Stimulated activated CD4-positive, alpha-beta T cell treated with anti-CD3 and anti-CD28 coated beads, Interleukin-4, amount 100 ng/mL, for 48 hours (primary cell): Measurements from ENCODE around the gene CYCS.
"Not testable (repeated sequence)": the region's sequence is repeated elsewhere in the genome, so short reads cannot be mapped to it uniquely, and the experiment has no call there.

Source experiments
- DNase-seq, 2 donors: peaks; one replicate each; pipeline ENCODE4 v3.0.0-alpha.2; 2020; ENCODE audit warnings: low read depth in 2 of 2

CYCS gene

GRCh38 chr7:25125137-25125946 lies at the start of gene CYCS:
Gene CYCS (minus strand): TSS chr7:25125260. CDS start chr7:25124119, 1,141 bp downstream.
- DNase-seq, result peak; percentile 98 to 99

- no peak for DNase-seq
Measured at GRCh38 chr7:25173184-25173583, 48.1 kb upstream of the CYCS start.

DNA sequence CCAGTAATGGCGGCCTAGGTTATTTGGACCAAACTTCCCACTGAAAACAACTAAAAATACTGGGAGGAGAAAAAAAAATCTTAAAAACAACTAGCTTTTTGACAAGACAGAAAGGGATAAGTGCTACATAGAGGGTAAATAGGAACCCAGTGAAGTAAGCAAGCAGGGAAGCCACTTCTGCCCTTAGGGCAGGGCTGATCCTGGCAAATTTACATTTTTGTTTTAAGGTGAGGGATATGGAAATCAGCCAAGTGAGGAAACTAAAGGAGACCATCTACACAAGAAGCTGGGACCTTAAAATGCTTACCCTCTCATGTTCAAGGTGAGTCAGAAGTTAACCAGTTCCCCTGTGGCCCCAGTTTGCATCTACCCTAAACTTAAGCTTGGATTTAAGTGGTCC lies 46.5 kb upstream of the CYCS start:
- DNase-seq, result no peak

DNA sequence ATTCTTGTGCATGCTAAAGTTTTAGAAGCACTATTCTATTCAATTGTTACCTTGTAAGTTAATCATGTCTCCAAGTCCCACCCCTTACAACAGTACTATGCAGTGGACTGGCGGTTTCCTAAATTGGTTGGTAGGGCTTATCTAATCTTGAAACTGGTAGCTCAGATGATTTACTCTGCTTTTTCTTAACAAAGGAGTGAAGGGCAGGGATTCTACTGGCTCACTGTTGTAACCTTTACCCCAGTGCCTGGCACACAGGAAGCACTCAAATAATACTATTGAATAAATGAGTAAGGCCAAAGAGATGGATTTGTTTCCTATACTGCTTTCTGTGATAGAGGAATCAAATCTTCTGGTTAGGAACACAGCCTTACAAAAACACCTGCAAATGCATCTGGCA lies 46.0 kb upstream of the CYCS start:
- DNase-seq, result no peak

- DNase-seq, result no peak
Measured at GRCh38 chr7:25169683-25170082, 44.6 kb upstream of the CYCS start.

GRCh38 chr7:25168145-25168544 lies 43.1 kb upstream of the CYCS start:
- no peak for DNase-seq

GRCh38 chr7:25167262-25167843 lies 42.3 kb upstream of the CYCS start:
- no peak for DNase-seq

DNA sequence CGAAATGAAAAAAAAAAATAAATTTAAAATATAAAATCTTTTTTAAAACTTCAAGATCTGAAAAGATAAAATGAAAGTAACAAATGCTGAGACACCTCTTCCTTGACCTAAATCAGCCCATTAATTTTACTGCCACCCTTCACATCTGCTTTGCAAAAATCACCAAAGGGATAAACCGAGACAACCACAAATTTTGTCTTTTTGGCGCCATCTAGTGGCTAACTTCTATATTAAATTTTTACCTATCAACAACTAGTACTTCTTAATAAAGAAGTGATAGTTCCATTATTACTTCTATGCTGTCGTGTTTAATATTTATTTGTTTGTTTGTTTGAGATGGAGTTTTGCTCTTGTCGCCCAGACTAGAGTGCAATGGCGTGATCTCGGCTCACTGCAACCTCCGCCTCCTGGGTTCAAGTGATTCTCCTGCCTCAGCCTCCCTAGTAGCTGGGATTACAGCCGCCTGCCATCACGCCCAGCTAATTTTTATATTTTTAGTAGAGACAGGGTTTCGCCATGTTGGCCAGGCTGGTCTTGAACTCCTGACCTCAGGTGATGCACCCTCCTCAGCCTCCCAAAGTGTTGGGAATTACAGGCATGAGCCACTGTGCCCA lies 35.0 kb upstream of the CYCS start:
- DNase-seq, result not testable (repeated sequence)

DNA sequence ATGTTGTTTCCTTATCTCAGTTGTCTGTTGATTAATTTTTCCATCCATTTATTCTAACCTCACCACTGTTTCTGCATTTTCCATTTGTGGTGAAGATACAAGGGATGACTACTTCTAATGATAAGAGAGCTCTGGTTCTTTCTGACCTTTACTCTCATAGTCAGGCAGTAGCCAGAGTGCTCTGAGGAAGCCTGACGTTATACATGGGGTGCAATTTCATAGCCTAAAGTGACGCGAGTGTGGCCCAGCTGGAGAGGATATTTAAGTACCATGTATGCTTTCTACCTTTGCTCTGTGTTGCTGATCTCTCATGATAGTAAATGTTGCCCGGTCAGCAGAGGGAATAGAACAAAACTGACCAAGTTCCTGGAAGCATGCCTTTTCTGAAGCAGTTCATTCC lies 33.9 kb upstream of the CYCS start:
- DNase-seq, result no peak

DNA sequence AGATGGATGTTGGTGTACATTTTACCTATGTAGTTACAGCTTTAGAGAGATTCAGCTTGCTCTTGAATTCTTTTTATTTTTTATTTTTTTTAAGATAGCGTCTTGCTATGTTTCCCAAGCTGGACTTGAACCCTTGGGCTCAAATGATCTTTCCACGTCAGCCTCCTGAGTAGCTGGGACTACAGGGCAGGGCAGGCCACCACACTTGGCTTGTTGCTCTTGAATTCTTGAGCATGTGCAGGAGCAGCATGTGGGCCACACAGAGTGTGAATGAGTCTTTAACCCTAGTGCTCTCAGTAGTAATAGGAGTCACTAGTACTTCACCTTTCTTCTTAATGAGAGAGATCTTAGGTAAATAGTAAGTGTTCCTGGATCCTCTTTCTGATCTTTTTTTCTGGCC lies 26.7 kb upstream of the CYCS start:
- no peak for DNase-seq

- DNase-seq, result no peak
Measured at GRCh38 chr7:25149836-25150235, 24.8 kb upstream of the CYCS start.

DNA sequence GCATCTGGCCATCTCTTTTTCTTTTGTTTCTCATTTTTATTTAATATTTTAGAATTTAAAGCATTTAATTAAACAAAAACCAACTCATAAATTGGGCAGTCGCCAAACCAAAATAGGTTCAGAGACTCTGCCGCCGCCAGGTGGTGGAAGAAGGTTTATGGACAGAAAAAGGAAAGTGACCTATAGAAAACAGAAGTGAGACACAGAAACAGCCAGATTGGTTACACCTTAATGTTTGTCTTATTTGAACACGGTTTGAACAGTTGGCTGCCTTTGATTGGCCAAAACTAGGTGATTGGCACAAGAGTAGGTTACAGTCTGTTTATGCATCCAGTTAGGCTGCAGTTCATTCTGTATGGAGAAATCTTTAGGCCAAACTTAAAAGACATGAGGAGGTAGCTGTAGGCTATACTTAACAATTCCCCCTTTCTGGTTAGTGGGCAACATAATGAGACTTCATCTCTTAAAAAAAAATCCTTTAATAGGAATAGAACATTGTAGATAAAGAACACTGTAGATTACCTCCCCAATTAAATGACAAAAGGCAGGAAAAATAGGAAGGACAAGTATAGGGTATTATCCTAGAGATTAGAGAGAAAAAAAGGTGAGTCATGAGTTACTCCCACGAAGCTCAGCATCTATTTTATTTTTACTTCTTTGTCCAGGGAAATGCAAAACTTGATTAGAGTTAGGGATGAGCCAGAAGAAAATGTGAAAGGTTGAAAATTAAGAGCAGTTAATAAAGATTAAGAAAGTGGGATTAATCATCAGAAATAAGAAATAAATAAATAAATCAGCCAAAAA lies 23.9 kb upstream of the CYCS start:
- no peak for DNase-seq

GRCh38 chr7:25143763-25144162 lies 18.7 kb upstream of the CYCS start:
- DNase-seq, result no peak

- DNase-seq, result no peak
Measured at GRCh38 chr7:25139536-25139935, 14.5 kb upstream of the CYCS start.

DNA sequence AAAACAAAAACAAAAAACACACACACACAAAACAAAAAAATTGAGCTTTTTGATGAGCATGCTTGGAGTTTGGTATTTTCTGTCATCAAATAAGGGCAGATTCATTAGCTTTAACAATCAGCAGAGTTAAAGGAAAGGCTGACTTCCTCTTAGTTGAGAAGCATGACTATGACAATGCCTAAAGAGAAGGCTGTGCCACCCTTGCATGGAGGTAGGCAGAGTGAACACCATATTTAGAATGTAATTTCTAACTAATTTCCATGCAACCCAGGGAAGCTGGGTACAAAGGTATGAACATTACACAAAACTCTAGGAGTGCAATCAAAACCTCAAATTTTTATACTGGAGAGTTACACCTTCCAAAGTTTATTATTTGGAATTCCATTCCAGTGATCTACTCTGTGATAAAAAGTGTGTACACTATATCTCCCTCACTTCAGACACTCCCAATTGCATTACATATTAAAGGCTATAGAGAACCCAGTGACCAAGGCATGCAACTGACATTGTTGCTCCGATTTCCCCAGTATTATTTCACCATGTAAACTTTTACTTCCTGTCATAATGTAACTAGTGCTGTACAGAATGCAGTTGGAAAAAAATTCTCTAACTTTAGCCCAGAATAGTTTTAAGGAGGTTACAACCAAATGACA lies 9.4 kb upstream of the CYCS start:
- DNase-seq, result no peak

GRCh38 chr7:25132430-25132829 lies 7.4 kb upstream of the CYCS start:
- no peak for DNase-seq

GRCh38 chr7:25126751-25127150 lies 1.7 kb upstream of the CYCS start:
- DNase-seq, result no peak

DNA sequence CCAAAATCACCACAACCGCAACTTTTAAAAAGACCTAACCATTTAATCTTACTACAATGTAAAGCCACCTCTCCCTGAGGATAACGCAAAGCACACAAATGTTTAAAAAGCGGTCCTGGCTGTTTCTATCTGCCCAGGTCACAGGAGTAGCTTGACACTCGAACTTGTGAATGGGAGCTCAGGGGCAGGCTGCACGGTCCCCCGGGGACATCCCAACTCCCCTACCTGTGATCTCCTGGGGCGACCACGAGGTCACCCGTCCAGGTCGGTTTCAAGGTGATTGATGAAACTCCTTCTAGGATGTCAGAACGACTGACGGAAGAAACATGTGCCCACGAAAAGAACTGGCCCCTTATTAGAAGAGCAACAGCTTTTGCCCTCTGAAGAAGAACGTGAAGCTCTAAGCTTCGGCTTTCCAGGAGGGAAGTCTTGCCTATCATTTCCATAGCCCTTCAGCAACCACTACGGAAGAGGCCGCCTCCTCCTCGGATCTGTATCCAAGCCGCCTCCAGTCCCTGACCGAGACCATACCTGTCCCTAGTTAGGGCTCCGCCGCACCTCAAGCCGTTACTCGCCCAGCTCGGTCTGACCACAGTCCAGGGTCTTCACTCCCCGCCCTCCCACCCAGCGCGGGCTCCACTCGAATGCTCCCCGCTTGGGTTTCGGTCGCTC lies 459 bp downstream of the CYCS start:
- no peak for DNase-seq

DNA sequence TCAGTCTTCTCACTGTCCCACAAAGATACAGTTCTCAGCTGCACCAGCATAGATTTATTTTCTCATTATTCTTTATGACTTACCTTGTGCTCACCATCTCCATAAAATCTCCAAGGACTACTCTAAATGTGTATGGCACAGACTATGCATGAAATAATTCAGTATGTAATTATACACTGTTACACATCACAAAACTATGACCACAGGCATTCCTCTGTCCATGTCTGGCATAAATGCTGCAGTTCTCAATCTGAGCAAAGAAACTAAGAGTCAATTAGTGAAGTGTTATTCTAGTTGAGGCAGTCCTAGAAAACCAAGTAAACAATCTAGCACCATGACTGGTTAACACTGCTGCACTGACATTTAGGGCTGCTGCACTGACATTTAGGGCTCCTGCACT lies 2.7 kb downstream of the CYCS start:
- no peak for DNase-seq

DNA sequence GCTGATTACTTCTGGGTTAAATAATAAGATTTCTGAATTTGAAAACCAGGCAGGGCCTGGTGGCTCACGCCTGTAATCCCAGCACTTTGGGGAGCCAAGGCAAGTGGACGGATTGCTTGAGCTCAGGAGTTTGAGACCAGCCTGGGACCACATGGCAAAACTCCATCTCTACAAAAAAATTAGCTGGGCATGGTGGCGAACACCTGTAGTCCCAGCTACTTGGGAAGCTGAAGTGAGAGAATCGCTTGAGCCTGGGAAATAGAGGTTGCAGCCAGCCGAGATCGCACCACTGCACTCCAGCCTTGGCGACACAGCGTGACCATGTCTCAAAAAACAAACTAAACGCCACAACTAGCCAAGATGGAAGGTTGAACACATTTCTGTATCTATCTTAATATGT lies 3.5 kb downstream of the CYCS start:
- no peak for DNase-seq

DNA sequence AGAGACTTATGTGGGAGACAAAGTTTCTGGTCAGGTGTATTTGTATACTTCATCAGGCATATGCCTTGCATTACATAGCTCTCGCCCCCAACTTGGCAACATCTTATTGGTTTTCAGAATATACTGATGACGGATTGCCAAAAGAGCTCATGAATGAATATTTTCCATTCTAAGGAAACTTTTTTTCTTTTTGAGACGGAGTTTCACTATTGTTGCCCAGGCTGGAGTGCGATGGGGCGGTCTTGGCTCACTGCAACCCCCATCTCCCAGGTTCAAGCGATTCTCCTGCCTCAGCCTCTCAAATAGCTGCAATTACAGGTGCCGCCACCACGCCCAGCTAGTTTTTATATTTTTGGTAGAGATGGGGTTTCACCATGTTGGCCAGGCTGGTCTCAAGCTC lies 6.0 kb downstream of the CYCS start:
- DNase-seq, result no peak
